NCI-H146 treated with DMSO at 0.1 percent for 48 hours (cell line): ENCODE measurements around the gene RERE.
A peak's percentile ranks its signal among the peaks of the same experiment; 100 is the strongest.
"Not testable (repeated sequence)": the region's sequence is repeated elsewhere in the genome, so short reads cannot be mapped to it uniquely, and the experiment has no call there.

Experiments used
- DNase-seq: peaks from one replicate; lab custom pipeline; 2025; ENCODE audit not compliant: unreplicated experiment; lab: John Stamatoyannopoulos, UW

RERE gene

GRCh38 chr1:8621034-8621582, 196.3 kb downstream of the RERE start:
- DNase-seq: peak; percentile 62

GRCh38 chr1:8619917-8620502, 197.4 kb downstream of the RERE start:
- DNase-seq: not testable (repeated sequence)

- not testable (repeated sequence) for DNase-seq
Observed at GRCh38 chr1:8619419-8619818, 198.0 kb downstream of the RERE start.

DNA sequence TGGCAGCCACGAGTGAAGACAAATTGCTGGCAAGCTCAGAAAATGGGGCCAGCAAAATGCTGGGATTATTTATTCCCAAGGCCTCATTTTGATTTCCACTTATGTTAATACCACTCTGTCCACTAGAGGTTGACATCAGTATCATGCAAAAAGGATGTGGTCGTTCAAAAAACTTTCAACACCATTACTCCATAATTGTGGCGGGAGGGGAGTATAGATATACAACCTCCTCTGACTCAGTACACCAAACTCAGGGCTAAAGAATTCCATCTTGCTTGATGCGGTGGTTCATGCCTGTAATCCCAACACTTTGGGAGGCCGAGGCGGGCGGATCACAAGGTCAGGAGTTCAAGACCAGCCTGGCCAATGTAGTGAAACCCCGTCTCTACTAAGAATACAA, 200.6 kb downstream of the RERE start:
- not testable (repeated sequence) for DNase-seq

DNA sequence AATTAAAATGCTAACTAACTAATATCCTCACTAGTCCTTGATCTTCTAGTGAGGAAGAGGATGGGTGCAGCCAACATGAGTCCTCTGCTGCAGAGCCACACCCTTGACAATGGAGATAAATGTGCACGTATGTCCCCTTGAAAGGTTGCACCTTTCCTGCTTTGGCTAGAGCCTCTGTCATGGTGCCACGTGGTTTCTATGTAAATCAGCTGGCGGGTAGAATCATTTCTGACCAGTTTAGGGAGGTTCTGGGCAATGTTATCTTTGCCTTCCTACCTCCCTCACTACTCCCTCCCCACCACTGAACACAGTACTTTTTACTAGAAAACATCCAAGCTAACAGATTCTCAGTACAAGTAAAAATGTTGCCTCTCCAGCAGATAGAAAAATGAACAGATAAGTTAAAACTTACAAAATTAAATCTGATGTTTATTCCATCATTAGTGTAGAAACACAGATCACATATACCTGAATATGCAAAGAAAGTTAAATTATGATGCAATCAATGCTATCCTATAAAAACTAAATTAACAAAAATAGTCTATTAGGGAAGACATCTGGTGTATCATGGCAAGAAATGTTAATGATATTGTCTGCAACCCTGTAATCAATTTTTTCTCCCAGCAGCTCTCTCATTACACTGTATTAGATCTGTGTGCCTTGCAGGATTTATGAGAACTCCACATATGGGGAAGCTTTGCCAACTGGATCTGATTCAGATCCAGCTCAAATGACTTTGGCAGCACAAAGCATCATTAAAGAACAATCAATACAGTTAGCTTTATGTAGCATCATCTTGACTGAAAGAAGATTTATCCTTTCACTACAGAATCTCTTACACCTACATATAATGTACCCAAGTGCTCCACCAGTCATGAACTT, 205.6 kb downstream of the RERE start:
- not testable (repeated sequence) for DNase-seq

- DNase-seq: no peak
Observed at GRCh38 chr1:8607906-8608305, 209.5 kb downstream of the RERE start.

GRCh38 chr1:8604041-8604945, 213.1 kb downstream of the RERE start:
- no peak for DNase-seq

GRCh38 chr1:8603220-8603616, 214.2 kb downstream of the RERE start:
- DNase-seq: no peak

GRCh38 chr1:8602471-8603219, 214.8 kb downstream of the RERE start:
- DNase-seq: no peak

DNA sequence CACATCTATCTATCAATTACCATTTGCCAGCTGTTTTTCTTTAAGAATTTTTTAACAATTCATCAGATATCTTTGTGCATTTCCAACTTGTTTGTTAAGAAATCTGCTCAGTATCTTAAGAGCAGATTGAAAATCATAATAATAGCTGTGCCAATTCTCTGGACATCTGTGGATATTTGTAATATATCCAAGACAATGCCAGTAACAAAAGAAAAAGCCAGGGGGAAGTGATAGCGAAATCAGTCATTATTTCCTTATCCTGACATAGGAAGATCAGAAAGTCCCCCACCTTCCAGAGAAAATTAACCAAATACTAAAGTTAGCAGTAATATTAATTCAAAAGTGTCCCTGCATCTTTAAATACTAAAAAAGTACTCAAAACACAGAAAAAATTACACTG, 217.1 kb downstream of the RERE start:
- no peak for DNase-seq

- no peak for DNase-seq
Observed at GRCh38 chr1:8599646-8600212, 217.7 kb downstream of the RERE start.

DNA sequence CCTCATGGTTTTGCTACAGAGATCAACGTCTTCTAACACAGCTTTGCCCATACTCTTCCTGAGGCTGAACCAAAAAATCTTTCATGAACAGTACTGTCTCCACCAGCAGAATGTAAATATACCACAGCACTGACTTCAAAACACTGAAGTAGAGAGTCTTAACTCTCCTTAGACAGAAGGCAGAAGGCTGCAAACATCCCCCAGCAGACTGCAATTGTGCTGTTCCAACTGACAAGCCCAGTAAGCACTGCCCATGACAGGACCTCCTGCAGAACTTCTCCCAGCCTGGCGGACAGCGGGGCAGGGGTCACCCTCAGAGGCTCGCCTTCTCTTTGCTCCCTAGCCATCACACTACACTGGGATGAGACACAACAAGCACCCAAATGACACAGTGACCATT, 218.7 kb downstream of the RERE start:
- DNase-seq: no peak

GRCh38 chr1:8598060-8598724, 219.2 kb downstream of the RERE start:
- peak; percentile 57 for DNase-seq

DNA sequence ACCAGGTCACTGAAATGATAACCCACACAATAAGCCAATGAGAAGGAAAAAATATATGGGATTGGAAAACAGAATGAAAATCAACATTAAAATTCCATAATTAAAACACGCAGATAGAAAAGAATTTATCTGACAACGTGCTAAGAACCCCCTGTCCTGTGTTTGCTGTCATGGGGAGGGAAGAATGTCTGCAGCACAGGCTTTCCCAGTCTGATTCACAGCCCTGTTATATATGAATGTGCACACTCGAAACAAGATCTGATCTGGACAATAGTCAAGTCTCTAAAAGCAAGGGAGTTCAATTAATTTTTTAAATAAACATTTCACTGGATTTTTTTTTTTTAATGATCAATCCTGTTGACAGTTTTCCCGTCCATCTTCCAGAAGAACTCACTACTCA, 220.0 kb downstream of the RERE start:
- no peak for DNase-seq

DNA sequence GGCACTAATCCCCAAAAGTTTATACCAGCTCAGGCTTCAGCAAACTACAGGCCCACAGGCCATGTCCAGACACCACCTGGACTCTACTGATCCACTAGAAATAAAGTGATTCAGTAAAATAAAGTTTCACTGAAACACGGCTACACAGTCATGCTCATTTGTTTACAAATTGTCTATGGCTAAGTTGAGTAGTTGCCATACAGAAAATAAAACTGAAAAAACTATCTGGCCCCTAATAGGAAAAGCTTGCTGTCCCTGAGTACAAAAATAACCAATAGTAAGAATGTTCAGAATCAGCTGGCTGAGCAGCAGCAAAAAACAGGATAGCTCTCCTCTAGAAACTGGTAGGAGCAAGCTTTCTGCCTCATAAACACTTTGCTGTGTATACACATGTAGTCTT, 221.5 kb downstream of the RERE start:
- DNase-seq: no peak

- DNase-seq: no peak
Observed at GRCh38 chr1:8595332-8595731, 222.1 kb downstream of the RERE start.

GRCh38 chr1:8593292-8593691, 224.1 kb downstream of the RERE start:
- DNase-seq: not testable (repeated sequence)

- no peak for DNase-seq
Observed at GRCh38 chr1:8591569-8591968, 225.9 kb downstream of the RERE start.

- DNase-seq: no peak
Observed at GRCh38 chr1:8590721-8591351, 226.6 kb downstream of the RERE start.
